GF-D8 (cell line): Measurements from ENCODE around the gene MAN1A2.
"Not testable (repeated sequence)": the region's sequence is repeated elsewhere in the genome, so short reads cannot be mapped to it uniquely, and the experiment has no call there.

Experiments used
- DNase-seq: peaks from one replicate; lab custom pipeline; 2025; lab: John Stamatoyannopoulos, UW

The MAN1A2 gene

DNA sequence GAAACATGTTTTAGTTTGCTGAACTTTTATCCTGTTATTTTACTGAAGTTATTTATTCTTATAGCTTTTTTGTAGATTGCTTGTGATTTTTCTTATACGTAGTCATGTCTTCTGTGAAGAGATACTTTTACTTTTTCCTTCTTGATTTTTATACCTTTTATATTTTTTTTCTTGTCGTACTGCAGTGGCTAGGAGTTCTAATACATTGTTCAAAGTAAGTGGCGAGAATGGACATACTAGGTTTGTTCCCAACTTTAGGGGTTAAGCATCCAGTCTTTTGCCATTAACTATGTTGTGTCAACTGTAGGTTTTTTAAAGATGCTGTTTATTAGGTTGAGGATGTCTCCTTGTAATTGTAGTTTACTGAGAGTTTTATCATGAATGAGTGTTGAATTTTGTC lies 36.3 kb downstream of the MAN1A2 start:
- no peak for DNase-seq

DNA sequence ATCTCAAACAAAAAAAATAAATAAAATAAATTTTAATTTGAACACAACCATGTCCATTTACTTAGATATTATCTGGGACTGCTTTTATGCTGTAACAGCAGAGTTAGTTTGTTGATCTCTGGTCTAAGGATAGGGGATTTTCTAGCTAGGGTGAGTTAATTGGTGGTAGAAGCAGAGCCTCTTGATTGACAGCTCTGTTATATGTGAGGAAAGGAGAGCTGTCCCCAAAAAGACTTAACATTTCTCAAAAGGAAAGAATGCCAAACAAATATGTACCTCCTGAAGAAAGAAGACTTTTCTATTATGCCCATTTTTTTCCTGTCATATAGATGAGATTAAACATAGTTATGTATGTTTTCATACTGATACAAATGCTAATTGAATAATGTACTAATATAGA lies 37.8 kb downstream of the MAN1A2 start:
- DNase-seq = no peak

- no peak for DNase-seq
Measured at GRCh38 chr1:117412472-117412871, 45.2 kb downstream of the MAN1A2 start.

DNA sequence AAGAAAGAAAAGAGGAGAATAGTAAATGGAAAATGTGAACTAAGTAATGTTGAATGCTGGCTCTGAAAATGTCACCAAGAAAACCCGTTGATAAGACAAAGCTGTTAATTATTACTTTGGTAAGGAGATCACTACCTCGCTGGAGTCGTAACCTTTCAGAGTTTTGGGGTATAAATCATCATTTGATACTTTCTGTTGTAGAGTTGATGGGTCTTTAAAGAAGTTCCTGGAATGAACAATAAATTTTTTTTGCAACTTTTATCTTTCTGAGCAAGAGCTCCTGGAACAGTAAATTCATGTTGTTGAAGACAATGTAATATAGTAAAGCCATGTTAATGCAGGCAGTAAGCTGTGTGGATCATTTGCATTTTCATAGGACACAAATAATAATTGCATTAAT lies 46.2 kb downstream of the MAN1A2 start:
- no peak for DNase-seq

DNA sequence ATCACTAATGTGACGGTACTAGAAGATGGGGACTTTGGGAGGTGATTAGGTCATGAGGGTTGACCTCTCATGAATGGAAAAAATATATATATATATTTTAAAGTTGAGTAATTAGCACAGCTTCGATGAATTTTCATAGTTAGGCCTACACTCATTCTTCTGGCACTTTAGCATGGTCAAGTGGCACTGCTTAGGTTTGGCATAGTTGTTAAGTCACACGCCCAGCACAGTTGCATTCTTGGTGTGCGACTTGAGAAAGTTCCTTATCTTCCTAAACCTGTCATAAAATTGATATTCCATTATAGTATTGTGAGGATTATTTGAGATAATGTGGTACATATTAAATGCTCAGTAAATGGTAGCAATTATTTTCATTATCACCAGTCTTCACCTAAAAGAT lies 47.7 kb downstream of the MAN1A2 start:
- DNase-seq = no peak

DNA sequence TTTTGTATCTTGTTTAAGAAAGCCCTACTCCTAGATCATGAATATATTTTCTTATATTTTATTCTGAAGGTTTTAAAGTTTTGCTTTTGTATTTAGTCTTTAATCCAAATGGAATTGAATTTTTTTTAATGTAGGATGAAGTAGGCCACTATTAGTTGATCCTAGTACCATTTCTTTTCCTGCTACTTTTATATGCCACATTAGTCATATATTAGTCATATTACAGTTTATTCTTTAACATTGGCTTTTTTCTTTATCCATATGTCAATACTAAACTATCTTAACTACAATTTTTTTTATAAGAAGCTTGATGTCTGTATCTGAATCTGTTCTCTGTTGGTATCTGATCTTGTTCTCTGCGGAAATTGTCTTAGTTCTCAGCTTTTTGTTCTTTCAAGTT lies 48.8 kb downstream of the MAN1A2 start:
- DNase-seq = no peak

GRCh38 chr1:117416546-117417125 lies 49.4 kb downstream of the MAN1A2 start:
- DNase-seq = no peak

- no peak for DNase-seq
Measured at GRCh38 chr1:117425050-117425734, 57.9 kb downstream of the MAN1A2 start.

GRCh38 chr1:117427297-117427696 lies 60.0 kb downstream of the MAN1A2 start:
- DNase-seq = no peak

DNA sequence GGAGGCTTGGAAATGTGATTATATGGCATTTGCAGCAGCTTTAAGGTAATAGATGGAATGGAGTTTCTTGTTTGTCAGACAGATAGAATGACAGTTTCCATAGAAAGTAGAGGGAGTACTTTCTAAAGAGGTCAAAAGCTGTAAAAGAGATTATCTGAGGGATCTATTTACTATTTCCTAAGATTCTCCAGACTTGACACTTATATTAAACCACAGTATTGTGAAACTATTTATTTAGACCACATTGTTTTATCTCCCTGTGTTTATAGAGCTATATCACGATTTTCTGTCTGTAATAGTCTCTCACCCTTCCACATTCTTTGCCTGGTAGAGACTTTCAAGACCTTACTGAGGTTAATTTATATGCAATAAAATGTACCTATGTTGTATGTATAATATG lies 66.7 kb downstream of the MAN1A2 start:
- DNase-seq = no peak

- DNase-seq = no peak
Measured at GRCh38 chr1:117436513-117436912, 69.3 kb downstream of the MAN1A2 start.

DNA sequence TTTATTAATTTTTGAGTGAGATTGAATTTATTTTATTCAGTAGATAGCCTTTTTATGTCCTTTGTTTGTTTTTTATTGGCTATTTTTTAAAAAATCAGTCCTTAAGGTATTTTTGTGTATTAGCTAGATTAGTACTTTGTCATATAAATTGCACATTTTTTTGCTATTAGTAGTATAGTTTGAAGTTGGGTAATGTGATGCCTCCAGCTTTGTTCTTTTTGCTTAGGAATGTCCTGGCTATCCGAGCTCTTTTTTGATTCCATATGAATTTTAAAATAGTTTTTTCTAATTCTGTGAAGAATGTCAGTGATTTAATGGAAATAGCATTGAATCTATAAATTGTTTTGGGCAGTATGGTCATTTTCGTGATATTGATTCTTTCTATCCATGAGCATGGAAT lies 80.4 kb downstream of the MAN1A2 start:
- no peak for DNase-seq

GRCh38 chr1:117452216-117452615 lies 85.0 kb downstream of the MAN1A2 start:
- no peak for DNase-seq

- no peak for DNase-seq
Measured at GRCh38 chr1:117453958-117454357, 86.7 kb downstream of the MAN1A2 start.

DNA sequence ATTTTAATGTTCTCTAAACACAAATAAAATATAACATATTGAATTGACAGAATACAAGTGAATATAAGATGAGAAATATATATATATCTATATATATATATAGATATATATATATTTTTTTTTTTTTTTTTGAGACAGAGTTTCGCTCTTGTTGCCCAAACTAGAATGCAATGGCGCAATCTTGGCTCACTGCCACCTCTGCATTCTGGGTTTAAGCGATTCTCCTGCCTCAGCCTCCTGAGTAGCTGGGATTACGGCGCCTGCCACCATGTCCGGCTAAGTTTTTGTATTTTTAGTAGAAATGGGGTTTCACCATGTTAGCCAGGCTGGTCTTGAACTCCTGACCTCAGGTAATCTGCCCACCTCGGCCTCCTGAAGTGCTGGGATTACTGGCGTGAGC lies 91.2 kb downstream of the MAN1A2 start:
- DNase-seq = not testable (repeated sequence)

DNA sequence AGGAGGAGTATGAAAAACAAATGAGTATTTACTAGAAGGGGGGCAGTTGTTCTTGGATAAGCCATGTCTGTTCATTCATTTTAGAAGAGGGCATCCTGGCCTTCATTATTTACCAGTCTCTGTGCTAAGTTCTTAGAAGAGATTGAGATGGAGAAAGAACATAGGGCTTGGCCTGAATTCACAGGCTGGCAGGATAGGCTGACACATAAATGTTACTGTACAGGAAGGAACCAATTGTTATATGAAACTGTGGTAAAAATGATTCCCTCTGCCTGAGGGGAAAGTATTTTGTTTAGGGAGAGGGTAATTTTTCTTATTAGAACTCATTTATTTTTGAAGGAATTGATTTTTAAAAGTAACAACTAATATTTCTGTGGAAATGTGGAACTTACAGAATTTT lies 99.5 kb downstream of the MAN1A2 start:
- no peak for DNase-seq

- DNase-seq = no peak
Measured at GRCh38 chr1:117467336-117467735, 100.1 kb downstream of the MAN1A2 start.

- no peak for DNase-seq
Measured at GRCh38 chr1:117473063-117473462, 105.8 kb downstream of the MAN1A2 start.

- not testable (repeated sequence) for DNase-seq
Measured at GRCh38 chr1:117475495-117475894, 108.2 kb downstream of the MAN1A2 start.

GRCh38 chr1:117479086-117479485 lies 111.8 kb downstream of the MAN1A2 start:
- no peak for DNase-seq

- DNase-seq = no peak
Measured at GRCh38 chr1:117481410-117481809, 114.2 kb downstream of the MAN1A2 start.

DNA sequence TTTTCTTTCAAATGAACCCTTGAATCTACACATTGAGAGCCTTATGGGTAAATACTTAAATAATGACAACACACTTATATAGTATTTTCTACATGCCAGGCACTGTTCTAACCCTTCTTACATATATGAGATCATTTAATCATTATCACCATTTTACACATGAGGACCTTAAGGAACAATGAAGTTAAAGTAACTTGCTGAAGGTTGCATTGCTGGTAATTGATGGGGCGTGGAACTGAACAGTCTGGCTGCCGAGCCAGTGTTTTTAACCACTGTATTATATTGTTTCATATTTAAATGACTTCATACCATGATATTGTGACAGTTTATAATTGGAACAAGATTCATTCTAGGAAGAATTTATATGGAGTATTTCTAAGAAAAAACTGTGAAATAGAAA lies 126.7 kb downstream of the MAN1A2 start:
- DNase-seq = no peak

DNA sequence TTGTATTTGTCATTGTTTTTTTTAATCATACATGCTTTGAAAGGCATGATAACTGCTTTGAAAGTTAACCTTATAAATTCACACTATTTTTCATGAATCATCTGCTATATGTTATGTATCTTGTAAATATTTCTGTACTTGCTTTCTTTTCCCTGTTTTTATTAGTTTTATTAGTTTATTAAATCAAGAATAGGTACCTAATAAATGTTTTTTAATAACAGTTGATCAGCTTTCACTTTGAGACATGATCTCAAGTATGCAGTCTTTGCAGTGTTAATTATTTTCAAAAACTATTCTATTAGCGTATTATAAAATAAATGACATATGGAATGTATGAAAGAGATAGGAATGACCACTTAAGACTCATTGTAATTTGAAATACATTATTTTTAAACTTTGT lies 127.8 kb downstream of the MAN1A2 start:
- no peak for DNase-seq

DNA sequence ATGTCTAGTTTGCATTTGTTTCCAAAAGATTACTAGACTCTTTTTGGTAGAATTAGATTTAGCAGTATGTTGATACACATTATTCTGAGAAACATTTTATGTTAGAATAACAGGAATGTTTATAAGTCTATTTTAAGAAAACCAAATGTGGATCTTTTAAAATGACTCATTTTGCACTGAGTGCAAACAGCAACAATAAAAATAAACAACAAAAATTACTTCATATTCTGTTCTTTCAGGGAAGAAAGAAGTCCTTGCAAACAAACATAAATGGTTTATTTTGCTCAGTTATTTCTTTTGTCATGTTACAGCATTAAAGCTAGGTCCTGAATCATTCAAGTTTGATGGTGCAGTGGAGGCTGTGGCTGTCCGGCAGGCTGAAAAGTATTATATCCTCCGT lies 131.8 kb downstream of the MAN1A2 start:
- DNase-seq = no peak
